HL-60 (cell line): ENCODE results near the gene RHBDL1.

Source experiments
- DNase-seq, 2 experiments: peaks; one replicate each; pipeline ENCODE4 v3.0.0-alpha.2; 2010 to 2020; ENCODE audit warnings: low read depth in 1 of 2, low spot score in 1 of 2
- H3K27ac ChIP-seq: fragments of 250-450 bp; sonication (Bioruptor Pico); replicated peaks from 2 replicates; pipeline ENCODE4 v1.5.1; 2020; ENCODE audit warnings: mild to moderate bottlenecking, moderate library complexity
- H3K27me3 ChIP-seq: fragments of 250-450 bp; sonication (Bioruptor Pico); 2 replicates; pipeline ENCODE4 v1.5.1; 2021; ENCODE audit warnings: mild to moderate bottlenecking, moderate library complexity; ENCODE audit not compliant: insufficient read depth, poor library complexity, severe bottlenecking
- H3K4me3 ChIP-seq: replicated peaks from 2 replicates; pipeline ENCODE4 v1.5.1; 2011; ENCODE audit warnings: mild to moderate bottlenecking, control low read depth, low read length; ENCODE audit not compliant: insufficient read depth
- CTCF ChIP-seq: IDR thresholded peaks from one replicate; pipeline ENCODE4 v1.5.1; 2011; ENCODE audit warnings: low read length, control low read depth, inconsistent platforms; ENCODE audit not compliant: insufficient read depth
- GABPA ChIP-seq: IDR thresholded peaks from 2 replicates; pipeline ENCODE4 v1.6.1; 2012; ENCODE audit warnings: low read depth
- POLR2AphosphoS5 ChIP-seq: IDR thresholded peaks from 2 replicates; pipeline ENCODE4 v1.6.1; 2012; ENCODE audit warnings: low read depth
- SPI1 ChIP-seq: IDR thresholded peaks from 2 replicates; pipeline ENCODE4 v1.6.1; 2012; ENCODE audit warnings: low read depth, mild to moderate bottlenecking, borderline replicate concordance
- TF ChIP-seq, protein P1 (sequence below): IDR thresholded peaks from 2 replicates; pipeline ENCODE4 v1.6.1; 2012; ENCODE audit warnings: low read depth; ENCODE audit not compliant: insufficient replicate concordance

The RHBDL1 gene

DNA sequence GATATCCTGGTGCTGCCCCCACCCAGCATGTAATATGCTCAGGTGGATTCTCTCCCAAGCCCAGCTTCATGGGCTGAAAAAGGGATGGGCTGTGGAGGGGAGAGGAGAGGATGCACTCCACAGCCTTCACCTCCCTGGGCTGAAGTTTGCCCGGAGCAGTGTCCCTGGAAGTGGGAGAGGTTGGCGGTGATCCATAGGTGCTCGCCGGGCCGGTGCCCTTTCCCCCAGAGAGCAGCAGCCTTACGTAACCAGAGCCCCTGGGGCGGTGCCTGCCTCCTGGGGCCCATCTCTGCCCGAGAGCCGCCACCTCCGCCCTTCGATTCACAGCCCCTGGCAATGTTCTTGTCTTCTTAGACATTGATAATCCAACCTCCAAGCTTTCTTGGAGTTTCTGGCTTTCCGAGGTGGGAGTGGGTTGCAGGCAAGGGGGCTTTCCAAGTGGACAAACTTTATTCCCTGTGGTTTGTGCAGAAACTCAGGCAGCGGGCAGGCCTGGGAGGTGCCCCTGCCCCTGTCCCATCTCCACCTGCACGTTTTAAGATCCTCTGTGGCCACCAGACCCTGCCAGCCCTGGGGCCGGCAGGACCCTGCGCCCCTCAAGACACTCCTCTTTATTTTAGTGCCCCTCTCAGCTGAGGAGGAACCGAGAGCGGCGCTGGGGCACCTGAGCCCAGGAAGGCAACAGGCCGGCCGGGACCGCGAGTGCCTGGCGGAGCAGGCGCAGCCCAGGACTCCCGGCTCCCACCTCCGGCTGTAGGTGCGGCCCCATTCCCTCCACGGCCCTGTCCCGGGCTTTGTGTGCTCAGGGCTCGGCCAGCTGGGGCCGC lies 29.4 kb upstream of the RHBDL1 start:
- H3K27ac ChIP-seq, result no peak overlapping the region
- no peaks in the 10 kb centered on the region for H3K27me3 ChIP-seq
- no peak for DNase-seq
- no peak overlapping the region for H3K4me3 ChIP-seq
- TF ChIP-seq, protein P1, sequence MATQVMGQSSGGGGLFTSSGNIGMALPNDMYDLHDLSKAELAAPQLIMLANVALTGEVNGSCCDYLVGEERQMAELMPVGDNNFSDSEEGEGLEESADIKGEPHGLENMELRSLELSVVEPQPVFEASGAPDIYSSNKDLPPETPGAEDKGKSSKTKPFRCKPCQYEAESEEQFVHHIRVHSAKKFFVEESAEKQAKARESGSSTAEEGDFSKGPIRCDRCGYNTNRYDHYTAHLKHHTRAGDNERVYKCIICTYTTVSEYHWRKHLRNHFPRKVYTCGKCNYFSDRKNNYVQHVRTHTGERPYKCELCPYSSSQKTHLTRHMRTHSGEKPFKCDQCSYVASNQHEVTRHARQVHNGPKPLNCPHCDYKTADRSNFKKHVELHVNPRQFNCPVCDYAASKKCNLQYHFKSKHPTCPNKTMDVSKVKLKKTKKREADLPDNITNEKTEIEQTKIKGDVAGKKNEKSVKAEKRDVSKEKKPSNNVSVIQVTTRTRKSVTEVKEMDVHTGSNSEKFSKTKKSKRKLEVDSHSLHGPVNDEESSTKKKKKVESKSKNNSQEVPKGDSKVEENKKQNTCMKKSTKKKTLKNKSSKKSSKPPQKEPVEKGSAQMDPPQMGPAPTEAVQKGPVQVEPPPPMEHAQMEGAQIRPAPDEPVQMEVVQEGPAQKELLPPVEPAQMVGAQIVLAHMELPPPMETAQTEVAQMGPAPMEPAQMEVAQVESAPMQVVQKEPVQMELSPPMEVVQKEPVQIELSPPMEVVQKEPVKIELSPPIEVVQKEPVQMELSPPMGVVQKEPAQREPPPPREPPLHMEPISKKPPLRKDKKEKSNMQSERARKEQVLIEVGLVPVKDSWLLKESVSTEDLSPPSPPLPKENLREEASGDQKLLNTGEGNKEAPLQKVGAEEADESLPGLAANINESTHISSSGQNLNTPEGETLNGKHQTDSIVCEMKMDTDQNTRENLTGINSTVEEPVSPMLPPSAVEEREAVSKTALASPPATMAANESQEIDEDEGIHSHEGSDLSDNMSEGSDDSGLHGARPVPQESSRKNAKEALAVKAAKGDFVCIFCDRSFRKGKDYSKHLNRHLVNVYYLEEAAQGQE, result no peak
- TF ChIP-seq SPI1 (no peak), GABPA (no peak), POLR2AphosphoS5 (no peak; the same call in none of the 2 replicates), CTCF (no peak)

DNA sequence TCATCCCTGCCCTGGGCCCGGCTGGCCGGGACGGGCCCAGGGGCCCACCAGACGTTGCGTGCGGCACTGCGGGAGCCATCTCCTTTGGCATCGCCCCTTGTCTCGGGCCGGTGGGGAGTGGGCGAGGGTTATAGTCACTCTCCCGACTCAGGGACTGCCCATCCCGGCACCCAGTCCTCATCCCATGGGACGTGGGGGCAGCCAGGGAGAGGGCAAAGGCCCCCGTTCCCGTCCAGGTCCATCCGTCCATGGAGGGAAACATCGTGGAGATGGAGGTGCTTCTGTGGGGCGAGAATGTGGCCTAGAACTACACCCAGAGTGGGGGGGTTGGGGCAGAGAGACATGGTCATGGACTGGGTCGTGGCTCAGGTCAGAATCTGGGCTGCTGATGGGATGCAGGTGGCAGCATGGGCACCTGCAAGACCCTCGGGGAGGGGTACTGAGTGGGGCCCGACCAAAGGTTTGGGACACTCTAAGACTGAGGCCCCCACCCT lies 28.7 kb upstream of the RHBDL1 start:
- DNase-seq, result no peak
- TF ChIP-seq, protein P1, result no peak
- no peak for TF ChIP-seq GABPA
- 0 out of 2 replicates have a peak, but pooled peaks have one; percentile 8 for TF ChIP-seq POLR2AphosphoS5
- no peak for TF ChIP-seq CTCF
- TF ChIP-seq SPI1, result no peak
- H3K27me3 ChIP-seq, result no peaks in the 10 kb centered on the region
- no peak overlapping the region for H3K4me3 ChIP-seq
- H3K27ac ChIP-seq, result no peak overlapping the region

GRCh38 chr16:647173-647902 lies 28.1 kb upstream of the RHBDL1 start:
- peak in 1 of 2 experiments; percentile 28 for DNase-seq
- no peaks in the 10 kb centered on the region for H3K27me3 ChIP-seq
- no peak overlapping the region for H3K4me3 ChIP-seq
- no peak overlapping the region for H3K27ac ChIP-seq
- no peak for TF ChIP-seq CTCF
- TF ChIP-seq SPI1, result no peak
- TF ChIP-seq POLR2AphosphoS5, result peak; percentile 15; the same call in 1 of the 2 replicates
- TF ChIP-seq, protein P1, result no peak
- no peak for TF ChIP-seq GABPA
